ENCODE data around the gene SLC1A1.

The SLC1A1 gene

DNA sequence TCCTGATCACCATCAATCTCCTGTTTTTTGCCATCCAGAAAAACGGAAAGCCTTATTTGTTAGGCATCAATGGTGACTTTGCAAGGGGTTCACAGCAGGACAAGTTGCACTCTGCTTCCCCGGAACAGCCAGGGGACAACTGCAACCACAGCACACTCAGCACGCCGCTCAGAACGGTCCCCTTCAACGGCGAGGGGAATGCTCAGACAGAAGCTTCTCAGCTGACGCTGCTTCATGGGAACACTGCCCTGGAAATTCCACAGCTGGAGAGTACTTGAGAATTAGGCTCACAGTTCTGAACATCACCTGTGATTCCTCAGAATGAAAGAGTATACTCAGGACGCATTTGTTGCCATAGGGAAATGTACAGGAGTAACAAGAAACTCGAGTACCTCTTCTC is 131.7 kb downstream of the SLC1A1 start:
- DNase-seq = no peak

DNA sequence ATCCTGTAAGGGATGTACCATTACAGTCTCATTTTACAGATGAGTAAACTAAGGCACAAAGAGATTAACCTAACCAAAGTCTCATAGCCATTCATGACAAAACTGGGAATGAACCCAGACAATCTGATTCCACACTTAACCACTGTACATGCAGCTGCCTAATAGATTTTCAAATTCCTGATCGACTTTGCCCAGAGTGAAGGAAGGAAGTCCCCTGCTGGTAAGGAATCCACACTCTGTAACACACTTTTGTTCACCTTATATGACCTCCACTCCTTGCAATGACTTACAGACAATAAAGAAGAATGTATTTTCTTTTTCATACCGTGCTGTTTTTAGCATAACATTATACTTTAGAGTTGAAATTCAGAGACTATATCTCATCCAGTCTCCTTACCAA is 140.6 kb downstream of the SLC1A1 start:
- no peak for DNase-seq

Data from NCI-H1048 (cell line).